DLD1 (cell line): ENCODE measurements around the gene ALDH3B1.
"Not testable (repeated sequence)": the region's sequence is repeated elsewhere in the genome, so short reads cannot be mapped to it uniquely, and the experiment has no call there.

ENCODE experiments used
- in situ Hi-C: cut with HindIII; loops from 2 replicates; pipeline ENCODE4 v1.10.0; 2017; ENCODE audit warnings: low sequenced_read_pairs

Gene ALDH3B1, protein sequence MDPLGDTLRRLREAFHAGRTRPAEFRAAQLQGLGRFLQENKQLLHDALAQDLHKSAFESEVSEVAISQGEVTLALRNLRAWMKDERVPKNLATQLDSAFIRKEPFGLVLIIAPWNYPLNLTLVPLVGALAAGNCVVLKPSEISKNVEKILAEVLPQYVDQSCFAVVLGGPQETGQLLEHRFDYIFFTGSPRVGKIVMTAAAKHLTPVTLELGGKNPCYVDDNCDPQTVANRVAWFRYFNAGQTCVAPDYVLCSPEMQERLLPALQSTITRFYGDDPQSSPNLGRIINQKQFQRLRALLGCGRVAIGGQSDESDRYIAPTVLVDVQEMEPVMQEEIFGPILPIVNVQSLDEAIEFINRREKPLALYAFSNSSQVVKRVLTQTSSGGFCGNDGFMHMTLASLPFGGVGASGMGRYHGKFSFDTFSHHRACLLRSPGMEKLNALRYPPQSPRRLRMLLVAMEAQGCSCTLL

DNA sequence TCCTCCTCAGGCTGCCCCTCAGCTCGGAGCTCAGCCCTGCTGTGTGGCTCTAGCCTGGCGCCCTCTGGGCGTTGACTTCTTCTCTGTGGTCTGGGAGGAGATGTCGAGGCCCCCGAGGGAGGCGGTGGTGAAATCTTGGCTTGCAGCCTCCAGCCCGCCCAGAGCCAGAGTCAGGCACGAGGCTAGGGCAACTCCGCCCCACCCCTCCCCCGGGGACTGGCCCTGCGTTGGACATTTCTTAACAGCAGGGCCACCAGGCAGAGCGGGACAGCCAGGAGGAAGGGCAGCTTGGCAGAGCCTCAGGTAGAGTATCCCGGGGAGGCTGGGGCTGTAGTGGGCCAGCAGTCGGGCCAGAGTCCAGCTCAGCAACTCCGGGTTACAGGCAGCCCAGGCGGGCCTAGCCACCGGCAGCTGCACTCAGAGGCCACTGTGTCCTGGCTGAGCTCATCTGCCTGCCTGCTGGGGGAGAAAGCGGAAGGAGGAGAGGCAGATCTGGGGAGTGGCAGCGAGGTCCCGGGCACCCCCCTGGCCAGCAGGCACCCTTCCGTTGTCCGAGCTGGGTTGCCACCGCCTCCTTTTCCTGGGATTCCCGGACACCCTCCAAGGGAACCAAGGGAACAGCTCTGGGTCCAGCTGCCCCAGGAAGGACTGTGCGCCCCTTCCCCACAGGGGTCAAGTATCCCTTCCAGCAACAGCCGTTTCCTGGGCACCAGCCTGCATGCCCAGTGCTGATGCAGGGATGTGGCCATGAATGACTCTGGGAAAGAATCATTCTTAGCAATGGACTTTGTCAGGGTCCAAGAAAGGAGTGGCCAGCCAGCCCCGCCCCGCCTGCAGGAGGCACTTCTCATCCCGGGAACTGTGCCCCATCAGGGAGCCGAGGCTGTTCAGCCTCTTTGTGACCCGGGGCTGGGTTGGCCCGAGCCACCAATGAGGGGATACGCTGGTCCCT is at the start of gene ALDH3B1:
Gene ALDH3B1 (plus strand): TSS at position 238 of the 952 bp plus-strand sequence. CDS start 4,971 bp downstream, outside the sequence.
- in situ Hi-C loops = no loop called here

DNA sequence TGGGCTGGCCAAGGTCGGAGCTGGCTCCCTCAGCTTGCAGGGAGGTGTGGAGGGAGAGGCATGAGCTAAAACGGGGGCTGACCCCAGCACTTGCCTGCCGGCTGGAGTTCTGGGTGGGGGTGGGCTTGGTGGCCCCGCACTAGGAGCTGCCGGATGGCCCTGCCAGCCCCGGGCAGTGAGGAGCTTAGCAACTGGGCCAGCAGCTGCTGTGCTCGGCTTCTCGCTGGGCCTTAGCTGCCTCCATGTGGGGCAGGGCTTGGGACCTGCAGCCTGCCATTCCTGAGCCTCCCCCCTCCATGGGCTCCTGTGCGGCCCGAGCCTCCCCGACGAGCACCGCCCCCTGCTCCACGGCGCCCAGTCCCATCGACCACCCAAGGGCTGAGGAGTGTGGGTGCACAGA is 46.9 kb upstream of the ALDH3B1 start:
- in situ Hi-C loops = not testable (repeated sequence)

DNA sequence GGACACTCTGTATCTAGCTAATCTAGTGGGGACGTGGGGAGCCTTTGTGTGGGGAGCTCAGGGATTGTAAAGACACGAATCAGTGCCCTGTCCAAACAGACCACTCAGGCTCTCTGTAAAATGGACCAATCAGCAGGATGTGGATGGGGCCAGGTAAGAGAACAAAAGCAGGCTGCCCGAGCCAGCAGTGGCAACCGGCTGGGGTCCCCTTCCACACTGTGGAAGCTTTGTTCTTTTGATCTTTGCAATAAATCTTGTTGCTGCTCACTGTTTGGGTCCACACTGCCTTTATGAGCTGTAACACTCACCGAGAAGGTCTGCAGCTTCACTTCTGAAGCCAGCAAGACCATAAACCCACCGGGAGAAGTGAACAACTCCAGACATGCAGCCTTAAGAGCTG is 46.2 kb upstream of the ALDH3B1 start:
- in situ Hi-C loops = not testable (repeated sequence)

DNA sequence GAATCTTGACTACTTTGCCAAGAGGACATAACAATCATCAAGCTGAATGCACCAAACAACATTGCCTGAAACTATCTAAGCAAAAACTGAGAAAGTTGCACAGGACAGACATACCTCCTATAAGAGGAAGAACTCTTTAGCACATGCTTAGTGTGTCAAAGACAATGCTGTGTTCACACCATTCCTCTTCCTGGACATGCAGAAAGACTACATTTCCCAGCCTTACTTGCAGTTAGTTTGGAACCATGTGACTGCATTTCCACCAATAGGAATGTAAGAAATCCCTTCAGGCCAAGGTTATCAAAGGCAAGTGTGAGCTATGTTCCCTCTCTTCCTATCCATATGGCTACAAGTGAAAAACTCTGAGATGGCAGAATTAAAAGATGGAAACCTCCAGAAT is 45.4 kb upstream of the ALDH3B1 start:
- in situ Hi-C loops = not testable (repeated sequence)

DNA sequence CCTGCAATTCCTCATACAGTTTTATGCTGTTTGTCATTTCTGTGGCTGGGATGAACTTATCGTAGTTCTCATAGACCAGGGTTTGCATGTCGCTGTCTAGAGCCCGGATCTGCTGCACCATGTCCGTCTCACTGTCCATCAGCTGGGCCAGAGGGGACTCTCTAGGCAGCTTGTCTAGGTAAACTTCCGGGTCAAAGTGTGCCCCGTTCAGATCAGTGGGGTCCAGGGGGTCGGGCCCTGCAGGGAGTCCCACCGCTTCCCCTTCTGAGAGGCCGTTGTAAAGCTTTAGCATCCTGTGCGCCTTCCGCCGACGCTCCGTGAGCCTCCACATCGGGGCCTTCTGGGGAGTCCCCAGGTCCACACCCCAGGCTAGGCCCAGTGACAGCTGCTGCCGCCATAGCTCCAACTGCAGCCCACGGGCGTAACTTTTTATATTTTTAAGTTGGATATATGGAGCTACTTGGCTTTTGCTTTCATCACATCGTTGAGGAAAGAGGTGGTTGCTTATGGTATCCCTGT is 44.2 kb upstream of the ALDH3B1 start:
- in situ Hi-C loops = not testable (repeated sequence)

DNA sequence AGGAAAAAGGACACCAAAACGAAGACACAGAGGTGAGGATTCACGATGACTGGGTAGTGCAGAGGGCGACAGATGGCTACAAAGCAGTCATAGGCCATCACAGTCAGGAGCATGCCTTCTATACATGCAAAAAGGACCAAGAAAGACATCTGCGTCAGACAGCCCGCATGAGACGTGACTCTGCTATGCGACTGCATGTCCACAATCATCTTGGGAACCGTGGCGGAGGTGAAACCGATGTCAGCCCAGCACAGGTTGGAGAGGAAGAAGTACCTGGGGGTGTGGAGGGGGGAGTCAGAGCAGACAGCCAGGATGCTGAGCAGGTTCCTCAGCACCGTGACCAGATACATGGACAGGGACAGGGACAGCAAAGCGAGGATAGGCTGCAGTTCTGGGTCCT is 35.4 kb upstream of the ALDH3B1 start:
- in situ Hi-C loops = not testable (repeated sequence)

DNA sequence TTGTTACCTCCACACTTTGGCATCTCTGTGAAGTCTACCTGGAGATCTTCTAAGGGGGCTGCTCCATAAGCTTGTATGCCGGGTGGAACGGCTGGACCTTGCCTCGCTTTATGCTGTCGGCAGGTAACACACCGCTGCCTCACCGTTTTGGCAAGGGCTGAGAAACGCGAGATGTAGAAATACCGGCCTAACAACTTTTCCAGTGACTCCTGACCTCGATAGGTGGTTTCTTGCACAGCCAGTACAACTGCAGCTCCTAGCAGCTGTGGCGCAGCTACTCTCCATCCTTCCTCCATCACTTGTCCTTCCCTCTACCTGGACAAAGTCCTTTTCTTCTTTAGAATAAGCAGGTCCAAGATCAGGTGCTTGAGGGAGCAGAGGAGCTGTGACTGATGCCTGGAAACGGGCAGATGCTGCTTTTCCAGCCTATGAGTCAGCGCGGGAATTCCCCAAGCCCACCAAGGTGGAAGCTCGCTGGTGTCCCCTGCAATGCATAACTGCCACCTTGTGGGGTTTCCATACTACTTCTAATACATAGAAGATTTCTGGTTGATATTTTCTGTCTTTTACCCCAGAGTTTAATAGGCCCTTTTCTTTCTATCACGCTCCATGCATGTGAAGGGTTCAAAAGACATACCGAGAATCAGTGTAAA is 31.2 kb upstream of the ALDH3B1 start:
- in situ Hi-C loops = not testable (repeated sequence)

DNA sequence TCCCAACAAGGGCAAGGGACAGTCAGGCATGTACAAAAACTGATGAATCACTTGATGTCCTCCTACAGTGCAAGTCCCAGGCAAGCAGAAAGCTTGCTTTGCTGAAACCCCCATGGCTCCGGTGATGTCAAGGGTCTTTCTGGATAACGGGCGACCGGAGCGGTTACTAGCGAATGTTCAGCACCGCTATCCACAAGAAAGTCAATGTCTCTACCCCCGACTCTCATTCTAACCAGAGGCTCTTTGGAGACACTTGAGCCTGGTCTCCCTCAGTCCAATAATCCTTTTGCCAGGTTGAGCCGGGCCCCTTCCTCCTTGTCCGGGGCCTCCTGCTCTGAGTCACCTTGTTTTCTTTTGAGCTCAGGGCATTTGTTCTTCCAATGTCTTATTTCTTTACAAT is 28.9 kb upstream of the ALDH3B1 start:
- in situ Hi-C loops = not testable (repeated sequence)

DNA sequence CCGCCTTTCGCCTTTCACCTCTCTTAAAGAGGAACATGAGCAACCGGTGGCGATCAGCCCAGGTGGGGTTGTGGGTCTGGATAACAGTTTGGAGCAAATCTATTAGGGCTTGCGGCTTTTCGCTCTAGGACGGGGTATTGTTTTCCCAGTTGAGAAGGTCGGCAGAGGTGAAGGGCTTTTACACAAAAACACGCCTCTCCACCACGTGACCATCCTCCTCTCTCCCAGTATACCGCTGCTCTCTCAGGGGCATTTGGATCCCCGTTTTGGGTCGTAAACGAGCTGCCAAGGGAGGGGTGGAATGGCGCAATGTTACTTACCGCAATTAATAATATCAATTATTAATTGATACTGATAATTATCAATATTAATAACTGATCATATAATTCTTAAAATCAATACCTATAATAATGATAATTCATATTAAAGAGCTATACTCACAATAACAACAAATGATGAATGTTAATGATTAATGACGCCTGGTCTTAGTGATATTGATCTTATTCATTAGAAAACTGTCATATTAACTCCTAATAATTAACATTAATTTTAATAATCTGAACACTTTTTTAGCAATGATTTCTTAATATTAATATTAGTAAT is 27.8 kb upstream of the ALDH3B1 start:
- in situ Hi-C loops = not testable (repeated sequence)

DNA sequence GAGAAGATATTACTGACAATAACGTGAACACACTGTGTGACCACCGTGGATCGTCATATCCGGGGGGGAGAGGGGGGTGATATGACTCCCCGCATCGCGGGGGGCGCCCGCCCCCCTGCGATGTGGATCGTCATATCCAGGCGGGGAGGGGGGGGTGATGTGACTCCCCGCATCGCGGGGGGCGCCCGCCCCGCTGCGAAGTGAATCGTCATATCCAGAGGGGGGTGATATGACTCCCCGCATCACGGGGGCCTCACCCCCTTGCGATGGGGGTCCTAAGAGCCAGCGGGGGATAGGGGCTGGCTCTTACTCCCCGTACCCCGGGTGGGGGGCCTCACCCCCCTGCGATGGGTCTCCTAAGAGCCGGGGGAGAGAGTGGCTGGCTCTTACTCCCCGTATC is 26.2 kb upstream of the ALDH3B1 start:
- in situ Hi-C loops = no loop called here

DNA sequence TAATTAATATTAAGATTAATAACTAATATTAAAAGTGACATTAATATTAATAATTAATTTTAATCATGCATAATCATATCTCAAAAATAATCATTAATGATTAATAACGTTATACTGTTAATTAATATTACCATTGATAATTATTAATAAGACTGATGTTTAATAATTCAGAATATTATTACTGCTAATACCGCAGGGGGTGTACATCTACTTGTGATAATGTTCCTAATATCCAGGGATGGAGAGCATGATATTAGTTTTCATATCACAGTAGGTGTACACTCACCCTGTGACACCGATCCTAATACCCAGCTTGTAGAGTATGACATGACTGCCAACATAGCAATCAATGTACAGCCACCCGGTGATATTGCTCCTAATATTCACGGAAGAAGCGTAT is 24.8 kb upstream of the ALDH3B1 start:
- in situ Hi-C loops = not testable (repeated sequence)

DNA sequence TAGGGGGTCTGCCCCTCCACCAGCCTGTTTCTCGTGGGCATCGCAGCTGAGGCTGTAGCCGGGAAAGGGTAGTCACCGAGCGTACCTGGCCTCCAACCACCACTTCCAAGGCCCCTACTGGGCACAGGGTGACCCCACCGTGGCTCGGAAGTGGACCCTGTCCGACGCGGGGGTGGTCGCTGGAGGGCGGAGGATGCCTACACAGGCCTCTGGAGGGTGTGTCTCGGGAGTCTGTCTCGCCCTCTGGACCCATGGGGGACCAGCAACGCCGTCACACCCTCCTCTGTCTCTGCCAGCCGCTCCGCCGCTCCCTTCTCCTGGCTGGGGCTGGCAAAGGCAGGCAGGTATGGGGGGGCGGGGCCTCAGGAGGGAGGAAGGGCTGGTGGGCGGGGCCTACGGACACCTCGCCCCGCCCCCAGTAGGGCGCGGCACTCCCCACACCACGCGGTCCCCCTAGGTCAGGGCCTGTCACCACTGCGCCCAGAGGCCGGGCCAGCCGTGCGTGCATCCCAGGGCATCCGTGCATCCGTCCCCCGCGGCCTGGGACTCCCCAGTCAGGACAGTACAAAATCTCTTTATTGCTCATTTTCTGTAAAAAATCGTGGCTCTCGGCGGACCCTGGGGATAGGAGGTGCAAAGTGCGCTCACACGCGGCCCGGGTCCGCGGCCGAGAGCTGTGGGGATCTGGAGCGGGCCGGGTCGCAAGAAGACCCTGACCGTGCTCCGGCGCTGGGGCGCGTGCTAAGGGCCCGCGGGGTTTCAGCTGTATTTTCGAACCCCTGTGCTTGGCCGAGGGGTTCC is 19.4 kb upstream of the ALDH3B1 start:
- in situ Hi-C loops = not testable (repeated sequence)

DNA sequence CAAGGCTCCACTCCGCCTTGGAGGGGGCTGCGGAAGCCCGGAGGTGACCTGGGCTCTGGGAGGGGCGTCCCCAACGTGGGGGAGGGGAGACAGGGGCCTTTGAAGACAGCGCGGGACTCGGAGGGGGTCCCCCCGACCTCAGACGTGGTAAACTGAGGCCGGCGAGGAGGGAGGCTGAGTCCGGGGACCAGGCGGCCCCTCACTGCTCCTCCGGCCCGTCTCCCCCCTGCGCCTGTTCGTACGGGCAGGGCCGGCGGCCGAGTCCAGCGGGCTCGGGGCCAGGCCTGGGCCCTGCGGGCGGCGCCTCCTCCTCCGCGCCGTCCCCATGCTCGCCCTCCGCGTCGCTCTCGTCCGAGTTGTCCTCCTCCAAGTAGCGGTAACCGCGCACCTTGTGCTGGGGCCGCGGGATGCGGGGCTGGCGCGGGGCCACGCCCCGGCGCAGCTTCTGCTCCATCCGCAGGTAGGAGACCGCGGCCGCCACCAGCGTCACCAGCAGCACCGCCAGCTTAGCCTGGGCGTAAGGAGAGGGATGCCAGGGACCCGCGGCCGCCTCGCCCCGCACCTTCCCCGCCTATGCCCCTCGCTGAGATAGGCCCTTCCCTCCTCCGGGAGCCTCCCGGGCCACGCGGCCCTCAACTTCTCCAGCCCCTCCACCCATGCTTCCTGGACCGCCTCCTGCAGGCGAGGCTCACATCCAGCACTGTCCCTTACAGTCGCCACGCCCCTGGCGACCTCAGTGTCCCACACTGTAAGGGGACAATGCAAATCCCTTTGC is 18.6 kb upstream of the ALDH3B1 start:
- in situ Hi-C loops = not testable (repeated sequence)

DNA sequence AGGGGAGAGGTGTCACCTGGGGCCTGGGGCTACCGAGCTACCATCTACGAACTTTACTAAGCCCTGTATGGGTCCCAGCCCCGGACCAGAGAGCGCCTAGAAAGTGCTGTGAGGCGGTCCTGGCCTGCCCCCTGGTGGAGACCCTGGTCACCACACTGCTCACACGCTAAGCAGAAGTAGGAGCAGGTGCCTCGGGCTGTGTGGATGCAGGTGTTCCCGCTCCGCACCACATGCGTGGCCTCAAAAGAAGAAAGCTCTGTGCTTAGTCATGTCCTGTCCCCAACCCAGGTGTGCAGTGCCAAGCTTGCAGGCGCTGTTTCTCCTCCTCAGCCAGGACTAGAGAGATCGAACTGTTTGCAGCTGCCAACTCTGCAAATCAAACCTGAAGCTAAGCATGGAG is 16.3 kb upstream of the ALDH3B1 start:
- in situ Hi-C loops = not testable (repeated sequence)

DNA sequence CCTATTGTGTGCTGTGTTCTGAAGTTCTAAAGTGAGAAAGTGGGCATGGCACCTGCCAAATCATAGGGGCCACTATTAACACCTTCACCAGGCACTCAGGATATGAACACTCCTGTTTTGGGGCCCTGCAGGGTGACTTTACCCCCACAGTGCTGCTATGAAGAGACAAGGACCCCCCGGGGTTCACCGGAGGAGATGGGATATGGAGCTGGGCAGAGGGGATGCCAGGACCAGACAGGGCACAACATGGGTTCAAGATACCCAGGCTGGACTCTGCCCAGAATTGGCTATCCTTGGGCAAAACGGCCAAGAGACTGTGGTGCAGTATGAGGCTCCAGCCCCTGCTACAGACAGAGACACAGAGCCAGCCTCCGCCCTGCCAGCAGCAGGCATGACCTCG is 15.7 kb upstream of the ALDH3B1 start:
- in situ Hi-C loops = not testable (repeated sequence)

DNA sequence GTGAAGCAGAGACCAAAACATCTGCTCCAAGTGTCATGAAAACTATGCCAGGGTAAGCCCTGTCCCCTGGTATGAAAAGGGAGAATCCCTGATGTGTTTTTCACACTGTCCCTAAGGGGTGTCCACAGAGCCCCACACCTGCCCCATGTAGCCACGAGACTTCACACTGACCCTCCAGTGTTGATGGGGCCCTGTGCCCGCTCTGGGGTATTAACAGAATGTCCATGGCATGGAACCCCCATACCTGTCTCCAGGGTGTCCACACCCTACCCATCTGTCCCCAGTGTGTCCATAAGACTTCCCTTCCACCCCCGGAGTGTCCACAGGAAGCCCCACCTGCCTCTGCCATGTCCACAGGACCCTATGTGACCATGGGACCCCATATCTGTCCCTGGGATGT is 15.0 kb upstream of the ALDH3B1 start:
- in situ Hi-C loops = not testable (repeated sequence)

DNA sequence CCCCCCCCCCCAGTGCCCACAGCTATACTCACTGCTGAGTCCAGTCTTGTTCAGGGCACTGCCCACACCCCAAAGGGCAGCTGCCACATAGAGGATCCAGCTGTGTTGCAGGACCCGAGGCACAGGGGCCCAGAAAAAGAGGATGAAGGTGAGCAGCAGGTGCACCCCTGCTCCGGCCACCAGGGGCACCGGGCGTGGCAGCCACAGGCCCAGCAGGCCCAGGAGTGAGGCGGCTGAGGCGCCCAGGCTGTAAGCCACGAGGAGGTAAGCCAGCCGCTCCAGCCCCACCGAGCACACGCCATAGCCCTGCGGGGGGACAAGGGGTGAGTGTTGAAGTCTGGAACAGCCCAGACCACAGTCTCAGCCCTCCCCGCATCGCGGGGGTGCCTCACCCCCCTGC is 14.5 kb upstream of the ALDH3B1 start:
- in situ Hi-C loops = not testable (repeated sequence)

DNA sequence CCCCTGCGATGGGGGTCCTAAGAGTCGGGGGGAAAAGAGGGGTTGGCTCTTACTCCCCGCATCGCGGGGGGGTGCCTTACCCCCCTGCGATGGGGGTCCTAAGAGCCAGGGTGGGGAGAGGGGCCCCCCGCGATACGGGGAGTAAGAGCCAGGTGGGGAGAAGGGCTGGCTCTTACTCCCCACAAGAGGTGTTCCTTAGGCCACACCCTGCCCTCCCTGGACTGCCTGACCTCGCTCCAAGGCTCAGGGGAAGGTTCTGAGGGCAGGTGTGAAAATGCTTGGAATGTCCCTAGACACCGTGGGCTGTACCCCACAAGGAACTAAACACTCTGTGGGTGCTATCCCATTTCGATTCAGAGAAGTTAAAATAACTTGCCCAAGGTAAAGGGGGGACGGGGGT is 14.1 kb upstream of the ALDH3B1 start:
- in situ Hi-C loops = no loop called here
